Urinary bladder (tissue), 4 donors: ENCODE results near the gene PTK7. TPM values are rescaled to one million over a fixed set of nuclear protein-coding genes. Genes with fewer than 3 reads are reported as not detected.

ENCODE experiments used
- DNase-seq: peaks from one replicate; pipeline ENCODE4 v3.0.0-alpha.2; 2015; ENCODE audit errors: extremely low spot score
- H3K27ac ChIP-seq: one replicate; pipeline ENCODE4 v1.5.1; 2013; ENCODE audit warnings: low read depth, mild to moderate bottlenecking, moderate library complexity
- H3K36me3 ChIP-seq: one replicate; pipeline ENCODE4 v1.6.1; 2013; ENCODE audit warnings: mild to moderate bottlenecking, moderate library complexity; ENCODE audit not compliant: insufficient read depth
- H3K4me1 ChIP-seq: one replicate; pipeline ENCODE4 v1.6.1; 2013; ENCODE audit warnings: mild to moderate bottlenecking, moderate library complexity; ENCODE audit not compliant: insufficient read depth
- H3K4me3 ChIP-seq: one replicate; pipeline ENCODE4 v1.5.1; 2013; ENCODE audit warnings: low read depth, low read length
- WGBS: extraction: QIAGEN DNeasy Blood & Tissue Kit; methylation state at CpG from one replicate; pipeline ENCODE4 v1.1.7; 2013; 5-methylcytosine and 5-hydroxymethylcytosine counted together
- polyA plus RNA-seq: library from polyadenylated mRNA; stranded (reverse); fragments of 200-250 nt; gene quantifications from one replicate; pipeline ENCODE4 v1.2.3, GENCODE V29; 2013
- total RNA-seq: library from RNA; depleted of rRNA; stranded (reverse); fragments of >200 nt; gene quantifications from one replicate; pipeline ENCODE4 v1.2.3, GENCODE V29; 2014
- donor health status: healthy with polysubstance abuse.
- donor health status: healthy.

The PTK7 gene
- total and polyA plus RNA-seq, 2 donors, result 49.6 to 89.6 TPM

DNA sequence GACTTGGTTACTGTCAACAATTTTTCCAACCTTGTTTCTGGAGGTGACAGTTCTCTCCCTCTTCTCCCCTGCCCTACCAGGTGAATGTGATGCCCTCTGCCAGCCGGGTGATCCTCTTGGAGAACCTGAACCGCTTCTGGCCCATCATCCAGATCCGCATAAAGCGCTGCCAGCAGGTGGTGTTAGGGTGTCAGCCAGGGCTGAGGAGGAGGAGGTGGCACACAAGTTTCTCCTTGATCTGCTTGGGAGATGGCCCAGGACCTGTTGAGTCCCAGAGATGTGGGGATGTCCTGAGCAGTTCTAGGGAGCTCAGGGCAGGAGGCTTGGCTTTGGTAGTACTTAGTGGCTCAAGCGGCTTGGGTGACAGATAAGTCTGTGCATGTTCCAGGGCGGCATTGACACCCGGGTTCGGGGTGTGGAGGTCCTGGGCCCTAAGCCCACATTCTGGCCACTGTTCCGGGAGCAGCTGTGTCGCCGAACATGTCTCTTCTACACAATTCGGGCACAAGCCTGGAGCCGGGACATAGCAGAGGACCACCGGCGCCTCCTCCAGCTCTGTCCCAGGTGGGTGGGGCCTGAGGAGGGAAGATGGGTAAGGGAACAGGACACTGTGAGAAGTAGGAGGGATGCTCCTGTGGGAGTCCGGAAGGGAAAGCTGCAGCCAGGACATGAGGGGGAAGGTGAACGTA, 127.1 kb downstream of the PTK7 start:
- Histone ChIP-seq H3K36me3 (peaks cover 7% of the 10 kb centered on the region), H3K4me3 (no peak overlapping the region), H3K4me1 (no peaks in the 10 kb centered on the region), H3K27ac (no peak overlapping the region)
- no peak for DNase-seq
- WGBS, result 92% methylated on average over 17 of the region's 17 CpGs

DNA sequence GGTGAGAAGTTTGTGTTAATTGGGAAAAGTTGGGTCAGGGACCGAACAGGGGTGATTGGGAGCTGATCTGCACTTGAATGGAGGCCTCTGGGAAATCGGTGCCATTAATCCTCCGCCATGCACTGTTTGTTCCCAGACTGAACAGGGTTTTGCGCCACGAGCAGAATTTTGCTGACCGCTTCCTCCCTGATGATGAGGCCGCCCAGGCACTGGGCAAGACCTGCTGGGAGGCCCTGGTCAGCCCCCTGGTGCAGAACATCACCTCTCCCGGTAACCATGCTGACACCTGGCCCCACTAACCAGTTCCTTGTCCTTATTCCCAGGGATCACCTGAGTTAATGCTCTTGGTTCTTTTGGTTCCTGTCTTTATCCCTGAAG, 127.6 kb downstream of the PTK7 start:
- Histone ChIP-seq H3K36me3 (peaks cover 3% of the 10 kb centered on the region), H3K4me3 (no peak overlapping the region), H3K4me1 (no peaks in the 10 kb centered on the region), H3K27ac (no peak overlapping the region)
- 95% methylated on average over 8 of the region's 8 CpGs for WGBS
- no peak for DNase-seq

DNA sequence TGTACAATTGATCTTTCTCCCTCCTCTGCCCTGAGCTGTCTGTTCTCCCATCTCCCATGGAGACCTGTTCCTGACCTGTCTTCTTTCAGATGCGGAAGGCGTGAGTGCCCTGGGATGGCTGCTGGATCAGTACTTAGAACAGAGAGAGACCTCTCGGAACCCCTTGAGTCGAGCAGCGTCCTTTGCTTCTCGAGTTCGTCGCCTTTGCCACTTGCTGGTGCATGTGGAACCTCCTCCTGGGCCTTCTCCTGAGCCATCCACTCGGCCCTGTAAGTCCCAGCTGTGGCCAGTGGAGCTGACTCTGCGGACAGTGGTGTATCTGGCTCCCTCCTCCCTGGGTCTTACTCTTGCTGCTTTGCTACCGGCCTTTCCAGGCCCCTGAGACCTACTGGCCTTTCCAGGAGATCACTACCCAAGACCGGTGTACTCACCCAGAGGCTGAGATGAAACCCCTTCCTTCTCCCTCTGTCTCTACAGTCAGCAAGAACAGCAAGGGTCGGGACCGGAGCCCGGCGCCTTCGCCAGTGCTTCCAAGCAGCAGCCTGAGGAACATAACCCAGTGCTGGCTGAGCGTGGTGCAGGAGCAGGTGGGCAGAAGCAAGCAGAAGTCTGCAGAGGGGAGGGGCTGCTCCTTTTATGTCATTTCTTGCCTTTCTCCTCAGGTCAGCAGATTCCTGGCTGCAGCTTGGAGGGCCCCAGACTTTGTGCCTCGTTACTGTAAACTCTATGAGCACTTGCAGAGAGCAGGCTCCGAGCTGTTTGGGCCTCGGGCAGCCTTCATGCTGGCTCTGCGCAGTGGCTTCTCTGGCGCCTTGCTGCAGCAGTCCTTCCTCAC, 128.4 kb downstream of the PTK7 start:
- Histone ChIP-seq H3K36me3 (peaks cover 3% of the 10 kb centered on the region), H3K4me3 (no peak overlapping the region), H3K27ac (no peak overlapping the region), H3K4me1 (no peaks in the 10 kb centered on the region)
- 93% methylated on average over 23 of the region's 23 CpGs for WGBS
- no peak for DNase-seq

DNA sequence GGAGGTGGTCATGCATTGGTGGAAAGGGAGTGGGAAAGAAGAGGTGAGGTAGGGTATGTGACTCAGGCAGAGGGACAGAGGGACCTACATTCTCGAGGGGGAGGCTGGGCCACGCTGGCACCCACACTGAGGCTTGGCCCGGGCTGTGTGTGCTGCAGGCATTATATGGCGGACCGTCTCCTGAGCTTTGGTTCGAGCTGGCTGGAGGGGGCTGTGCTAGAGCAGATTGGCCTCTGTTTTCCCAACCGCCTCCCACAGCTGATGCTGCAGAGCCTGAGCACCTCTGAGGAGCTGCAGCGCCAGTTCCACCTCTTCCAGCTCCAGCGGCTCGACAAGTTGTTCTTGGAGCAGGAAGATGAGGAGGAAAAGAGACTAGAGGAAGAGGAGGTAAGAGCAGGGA, 129.7 kb downstream of the PTK7 start:
- Histone ChIP-seq H3K4me1 (no peaks in the 10 kb centered on the region), H3K27ac (no peak overlapping the region), H3K4me3 (no peak overlapping the region), H3K36me3 (peaks cover 3% of the 10 kb centered on the region)
- WGBS, result 93% methylated on average over 10 of the region's 10 CpGs
- no peak for DNase-seq

DNA sequence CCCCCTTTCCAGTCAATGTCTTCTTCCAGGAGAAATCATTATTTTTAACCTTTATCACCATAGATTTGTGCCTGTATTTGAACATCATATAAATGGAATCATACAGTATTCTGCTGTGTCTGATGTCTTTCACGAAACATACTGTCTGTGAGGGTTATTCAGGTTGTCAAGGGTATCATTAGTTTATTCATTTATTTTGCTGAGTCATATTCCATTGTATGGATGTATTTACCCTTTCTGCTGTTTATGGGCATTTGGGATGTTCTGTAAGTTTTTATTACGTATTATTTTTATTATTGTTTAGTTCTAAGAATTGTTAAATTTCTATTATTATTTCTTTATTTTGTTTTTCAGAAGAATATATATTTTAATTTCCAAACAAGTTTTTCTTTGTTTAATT, 131.2 kb downstream of the PTK7 start:
- Histone ChIP-seq H3K27ac (no peak overlapping the region), H3K4me1 (no peaks in the 10 kb centered on the region), H3K36me3 (peaks cover 3% of the 10 kb centered on the region), H3K4me3 (no peak overlapping the region)
- 93% methylated on average over 2 of the region's 2 CpGs for WGBS
- DNase-seq, result no peak

Other genes with a start within 250 kb of the PTK7 start
- 96.9 TPM for gene RPL7L1, start 196.7 kb upstream of the PTK7 start, total RNA-seq
- gene RPL7L1, start 196.7 kb upstream of the PTK7 start, polyA plus RNA-seq, result 48.8 TPM
- gene PTCRA, start 160.3 kb upstream of the PTK7 start, total RNA-seq, result not detected
- not detected for gene PTCRA, start 160.3 kb upstream of the PTK7 start, polyA plus RNA-seq
- gene CNPY3, start 146.8 kb upstream of the PTK7 start, total RNA-seq, result 15.8 TPM
- gene CNPY3, start 146.8 kb upstream of the PTK7 start, polyA plus RNA-seq, result 43.8 TPM
- gene GNMT, start 115.6 kb upstream of the PTK7 start, total RNA-seq, result 0.42 TPM
- gene GNMT, start 115.6 kb upstream of the PTK7 start, polyA plus RNA-seq, result 0.52 TPM
- gene PEX6, start 97.1 kb upstream of the PTK7 start, total RNA-seq, result 12.2 TPM
- gene PEX6, start 97.1 kb upstream of the PTK7 start, polyA plus RNA-seq, result 18.9 TPM
- 30.1 TPM for gene PPP2R5D, start 91.7 kb upstream of the PTK7 start, total RNA-seq
- gene PPP2R5D, start 91.7 kb upstream of the PTK7 start, polyA plus RNA-seq, result 43.0 TPM
- gene MEA1, start 62.4 kb upstream of the PTK7 start, total RNA-seq, result 29.1 TPM
- gene MEA1, start 62.4 kb upstream of the PTK7 start, polyA plus RNA-seq, result 87.7 TPM
- 75.8 TPM for gene KLHDC3, start 62.1 kb upstream of the PTK7 start, total RNA-seq
- gene KLHDC3, start 62.1 kb upstream of the PTK7 start, polyA plus RNA-seq, result 90.4 TPM
- gene RRP36, start 54.7 kb upstream of the PTK7 start, total RNA-seq, result 37.1 TPM
- gene RRP36, start 54.7 kb upstream of the PTK7 start, polyA plus RNA-seq, result 38.1 TPM
- gene CUL7, start 22.5 kb upstream of the PTK7 start, total RNA-seq, result 26.5 TPM
- gene CUL7, start 22.5 kb upstream of the PTK7 start, polyA plus RNA-seq, result 10.8 TPM
- gene MRPL2, start 16.9 kb upstream of the PTK7 start, total RNA-seq, result 9.3 TPM
- 61.6 TPM for gene MRPL2, start 16.9 kb upstream of the PTK7 start, polyA plus RNA-seq
- gene KLC4, start 16.7 kb upstream of the PTK7 start, total RNA-seq, result 17.1 TPM
- gene KLC4, start 16.7 kb upstream of the PTK7 start, polyA plus RNA-seq, result 31.9 TPM
- 19.2 TPM for gene SRF, start 95.0 kb downstream of the PTK7 start, total RNA-seq
- 116 TPM for gene SRF, start 95.0 kb downstream of the PTK7 start, polyA plus RNA-seq
- gene CUL9, start 105.9 kb downstream of the PTK7 start, total RNA-seq, result 20.6 TPM
- gene CUL9, start 105.9 kb downstream of the PTK7 start, polyA plus RNA-seq, result 23.5 TPM
- gene DNPH1, start 153.2 kb downstream of the PTK7 start, total RNA-seq, result 18.2 TPM
- 108 TPM for gene DNPH1, start 153.2 kb downstream of the PTK7 start, polyA plus RNA-seq
- gene TTBK1, start 167.2 kb downstream of the PTK7 start, total RNA-seq, result 0.32 TPM
- 0.20 TPM for gene TTBK1, start 167.2 kb downstream of the PTK7 start, polyA plus RNA-seq
- gene SLC22A7, start 221.9 kb downstream of the PTK7 start, total RNA-seq, result not detected
- gene SLC22A7, start 221.9 kb downstream of the PTK7 start, polyA plus RNA-seq, result 0.15 TPM
- gene CRIP3, start 232.5 kb downstream of the PTK7 start, total RNA-seq, result 3.9 TPM
- 1.1 TPM for gene CRIP3, start 232.5 kb downstream of the PTK7 start, polyA plus RNA-seq